MM.1S (cell line): Measurements from ENCODE around the gene BUD31.
"Not testable (repeated sequence)": the region's sequence is repeated elsewhere in the genome, so short reads cannot be mapped to it uniquely, and the experiment has no call there.

Experiments used
- DNase-seq: peaks from one replicate; pipeline ENCODE4 v3.0.0-alpha.2; 2015
- H2AFZ ChIP-seq: fragments of 300-600 bp; sonication (generic); 2 replicates; pipeline ENCODE4 v1.6.0; 2016; ENCODE audit warnings: antibody characterized with exemption, low read length
- H3F3A ChIP-seq: fragments of 300-600 bp; sonication (generic); 2 replicates; pipeline ENCODE4 v1.6.1; 2016; ENCODE audit warnings: mild to moderate bottlenecking, antibody characterized with exemption, low read length, moderate library complexity, mixed read lengths; ENCODE audit not compliant: insufficient read depth
- H3K27ac ChIP-seq: fragments of 300-600 bp; sonication (generic); 2 replicates; pipeline ENCODE4 v1.5.1; 2016; ENCODE audit warnings: mild to moderate bottlenecking, low read length
- H3K27me3 ChIP-seq: fragments of 300-600 bp; sonication (generic); replicated peaks from 2 replicates; pipeline ENCODE4 v1.6.0; 2016; ENCODE audit warnings: low read length; ENCODE audit not compliant: insufficient read depth
- H3K36me3 ChIP-seq: fragments of 300-600 bp; sonication (generic); replicated peaks from 2 replicates; pipeline ENCODE4 v1.6.1; 2016; ENCODE audit warnings: mild to moderate bottlenecking, low read length, mixed read lengths; ENCODE audit not compliant: insufficient read depth
- H3K4me1 ChIP-seq: fragments of 300-600 bp; sonication (generic); 2 replicates; pipeline ENCODE4 v1.6.1; 2016; ENCODE audit warnings: low read length, mixed read lengths
- H3K4me2 ChIP-seq: fragments of 300-600 bp; sonication (generic); 2 replicates; pipeline ENCODE4 v1.6.0; 2016; ENCODE audit warnings: low read depth, low read length
- H3K4me3 ChIP-seq: fragments of 300-600 bp; sonication (generic); 2 replicates; pipeline ENCODE4 v1.5.1; 2016; ENCODE audit warnings: low read length, mixed read lengths
- H3K79me2 ChIP-seq: fragments of 300-600 bp; sonication (generic); 2 replicates; pipeline ENCODE4 v1.6.1; 2016; ENCODE audit warnings: mixed run types, low read length, mixed read lengths
- H3K9ac ChIP-seq: fragments of 300-600 bp; sonication (generic); 2 replicates; pipeline ENCODE4 v1.6.1; 2016; ENCODE audit warnings: low read length, mixed read lengths
- H3K9me2 ChIP-seq: fragments of 300-600 bp; sonication (generic); replicated peaks from 2 replicates; pipeline ENCODE4 v1.6.1; 2016; ENCODE audit warnings: mild to moderate bottlenecking, low read length, mixed read lengths; ENCODE audit not compliant: insufficient read depth
- H3K9me3 ChIP-seq: fragments of 300-600 bp; sonication (generic); replicated peaks from 2 replicates; pipeline ENCODE4 v1.6.1; 2016; ENCODE audit warnings: mild to moderate bottlenecking, low read length, mixed read lengths; ENCODE audit not compliant: insufficient read depth
- H4K20me1 ChIP-seq: fragments of 300-600 bp; sonication (generic); 2 replicates; pipeline ENCODE4 v1.6.1; 2016; ENCODE audit warnings: mild to moderate bottlenecking, low read length, moderate library complexity, mixed read lengths; ENCODE audit not compliant: insufficient read depth
- CTCF ChIP-seq: fragments of 300-600 bp; sonication (generic); IDR thresholded peaks from 2 replicates; pipeline ENCODE4 v1.5.1; 2016; ENCODE audit warnings: antibody characterized with exemption, low read length, mixed read lengths
- EZH2 ChIP-seq: fragments of 300-600 bp; sonication (generic); optimal IDR thresholded peaks from 2 replicates; pipeline ENCODE3; 2017; ENCODE audit warnings: low read depth, mild to moderate bottlenecking, antibody characterized with exemption, low read length, mixed read lengths
- EZH2phosphoT487 ChIP-seq: fragments of 300-600 bp; sonication (generic); IDR thresholded peaks from 2 replicates; pipeline ENCODE4 v1.6.1; 2018; ENCODE audit warnings: antibody characterized with exemption, low read length

The BUD31 gene

GRCh38 chr7:99429756-99430155, 21.0 kb downstream of the BUD31 start:
- Histone ChIP-seq H3K9me3 (no peaks in the 10 kb centered on the region), H3K9ac (no peak overlapping the region), H3K79me2 (no peaks in the 10 kb centered on the region), H3K36me3 (no peaks in the 10 kb centered on the region), H3K4me1 (no peaks in the 10 kb centered on the region), H2AFZ (no peak overlapping the region), H3K9me2 (no peaks in the 10 kb centered on the region), H3F3A (no peaks in the 10 kb centered on the region), H3K27me3 (no peaks in the 10 kb centered on the region), H3K27ac (no peak overlapping the region), H4K20me1 (no peaks in the 10 kb centered on the region), H3K4me2 (no peak overlapping the region), H3K4me3 (no peak overlapping the region)
- no peak for DNase-seq
- no peak for TF ChIP-seq EZH2
- TF ChIP-seq CTCF = no peak
- TF ChIP-seq EZH2phosphoT487 = no peak

GRCh38 chr7:99431756-99432540, 23.2 kb downstream of the BUD31 start:
- not testable (repeated sequence) for H3K4me2 ChIP-seq, H3K9me3 ChIP-seq, DNase-seq, H3F3A ChIP-seq, H3K36me3 ChIP-seq, H2AFZ ChIP-seq, H3K27me3 ChIP-seq, H4K20me1 ChIP-seq, H3K79me2 ChIP-seq, H3K4me1 ChIP-seq, H3K27ac ChIP-seq, H3K4me3 ChIP-seq, H3K9ac ChIP-seq, H3K9me2 ChIP-seq

DNA sequence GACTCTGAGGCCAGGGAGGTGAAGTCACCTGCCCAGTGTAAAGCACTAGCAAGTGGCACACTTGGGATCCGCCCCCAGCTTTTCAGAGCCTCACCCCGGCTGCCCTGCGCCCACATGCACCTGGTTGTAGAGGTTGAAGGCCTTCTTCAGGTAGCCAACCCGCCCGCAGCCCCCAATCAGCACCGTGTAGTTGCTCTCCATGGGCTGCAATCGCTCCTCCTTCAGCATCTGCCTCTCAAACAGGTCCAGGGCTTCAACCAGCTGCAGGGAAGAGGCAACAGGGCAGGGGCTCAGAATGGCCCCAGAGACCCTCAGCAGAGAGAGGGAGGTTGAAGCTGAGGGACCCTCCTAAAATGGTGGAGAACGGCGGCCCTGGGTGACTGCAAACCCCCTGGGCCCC, 24.4 kb downstream of the BUD31 start:
- H3K9ac ChIP-seq = no peak overlapping the region
- no peaks in the 10 kb centered on the region for H4K20me1 ChIP-seq
- no peaks in the 10 kb centered on the region for H3K36me3 ChIP-seq
- H3F3A ChIP-seq = peaks cover 6% of the 10 kb centered on the region; the same call in 1 of the 2 replicates
- H3K9me3 ChIP-seq = no peaks in the 10 kb centered on the region
- H3K79me2 ChIP-seq = peaks cover 17% of the 10 kb centered on the region
- H2AFZ ChIP-seq = no peak overlapping the region
- TF ChIP-seq CTCF = no peak
- TF ChIP-seq EZH2phosphoT487 = no peak
- TF ChIP-seq EZH2 = no peak
- H3K4me3 ChIP-seq = no peak overlapping the region
- H3K4me1 ChIP-seq = 0 out of 2 replicates have a peak, but pooled peaks cover 4% of the 10 kb centered on the region
- H3K27me3 ChIP-seq = no peaks in the 10 kb centered on the region
- no peak overlapping the region for H3K27ac ChIP-seq
- H3K4me2 ChIP-seq = no peak overlapping the region
- no peaks in the 10 kb centered on the region for H3K9me2 ChIP-seq
- no peak for DNase-seq
